ACC112 (cell line): Measurements from ENCODE around the gene EDA2R.

Experiments
- H2AFZ ChIP-seq: fragments of 200-600 bp; sonication (generic); one replicate; pipeline ENCODE4 v1.6.0; 2017; ENCODE audit warnings: antibody characterized with exemption, low read length; ENCODE audit not compliant: unreplicated experiment
- H3K27ac ChIP-seq: fragments of 200-600 bp; sonication (generic); 2 replicates; pipeline ENCODE4 v1.5.1; 2014; ENCODE audit warnings: low read depth, mild to moderate bottlenecking, antibody characterized with exemption, low read length, moderate library complexity
- H3K27me3 ChIP-seq: fragments of 200-600 bp; sonication (generic); 2 replicates; pipeline ENCODE4 v1.6.1; 2014; ENCODE audit warnings: mild to moderate bottlenecking, antibody characterized with exemption, low read length, moderate library complexity, mixed read lengths; ENCODE audit not compliant: insufficient read depth
- H3K36me3 ChIP-seq: fragments of 200-600 bp; sonication (generic); 2 replicates; pipeline ENCODE4 v1.6.1; 2016; ENCODE audit warnings: mild to moderate bottlenecking, antibody characterized with exemption, low read length, moderate library complexity, mixed read lengths; ENCODE audit not compliant: insufficient read depth
- H3K4me1 ChIP-seq: fragments of 200-600 bp; sonication (generic); one replicate; pipeline ENCODE4 v1.6.1; 2016; ENCODE audit warnings: low read length, mixed read lengths; ENCODE audit not compliant: insufficient read depth, unreplicated experiment, control insufficient read depth
- H3K4me3 ChIP-seq: fragments of 200-600 bp; sonication (generic); 2 replicates; pipeline ENCODE4 v1.5.1; 2014; ENCODE audit warnings: mild to moderate bottlenecking, low read depth, low read length
- H3K79me2 ChIP-seq: fragments of 200-600 bp; sonication (generic); one replicate; pipeline ENCODE4 v1.6.0; 2016; ENCODE audit warnings: low read length; ENCODE audit not compliant: control insufficient read depth, unreplicated experiment, insufficient read depth

EDA2R gene

DNA sequence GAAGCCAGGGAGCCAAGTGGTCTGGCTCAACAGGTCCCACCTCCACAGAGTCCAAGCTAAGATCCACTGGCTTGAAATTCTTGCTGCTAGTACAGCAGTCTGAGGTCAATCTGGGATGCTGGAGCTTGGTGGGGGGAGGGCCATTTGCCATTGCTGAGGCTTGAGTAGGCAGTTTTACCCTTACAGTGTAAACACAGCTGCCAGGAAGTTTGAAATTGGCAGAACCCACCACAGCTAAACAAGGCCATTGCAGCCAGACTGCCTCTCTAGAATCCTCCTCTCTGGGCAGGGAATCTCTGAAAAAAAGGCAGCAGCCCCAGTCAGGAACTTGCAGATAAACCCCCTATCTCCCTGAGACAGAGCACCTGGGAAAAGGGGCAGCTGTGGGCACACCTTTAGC is 84.9 kb downstream of the EDA2R start:
- no peak overlapping the region for H2AFZ ChIP-seq
- no peak overlapping the region for H3K4me3 ChIP-seq
- H3K27me3 ChIP-seq: no peaks in the 10 kb centered on the region
- H3K4me1 ChIP-seq: no peaks in the 10 kb centered on the region
- no peaks in the 10 kb centered on the region for H3K36me3 ChIP-seq
- no peaks in the 10 kb centered on the region for H3K79me2 ChIP-seq
- H3K27ac ChIP-seq: no peak overlapping the region

DNA sequence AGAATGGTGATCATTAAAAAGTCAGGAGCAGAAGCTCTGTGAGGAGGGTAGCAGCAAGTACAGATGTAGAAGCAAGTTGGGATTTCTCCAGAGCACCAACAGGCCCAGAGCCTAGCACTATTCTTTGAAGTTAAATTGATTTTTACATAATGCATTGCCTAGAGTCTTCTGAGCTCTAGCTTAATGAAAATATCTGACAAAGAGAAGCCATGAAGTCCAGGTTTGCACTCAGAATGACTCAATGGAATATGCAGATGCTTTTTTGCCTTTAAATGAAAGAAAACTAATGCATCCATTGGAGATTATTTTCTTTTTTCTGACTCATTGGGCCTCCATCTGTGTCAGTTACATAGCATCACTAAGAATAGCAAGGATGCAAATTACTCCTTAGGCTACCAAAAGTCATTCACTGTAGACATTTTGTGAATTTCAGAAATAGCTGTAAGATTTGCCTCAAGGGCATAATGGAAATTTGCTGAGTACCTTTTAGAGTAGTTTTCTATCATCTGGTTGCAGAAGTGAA is 91.0 kb downstream of the EDA2R start:
- no peak overlapping the region for H3K27ac ChIP-seq
- H3K27me3 ChIP-seq: no peaks in the 10 kb centered on the region
- no peaks in the 10 kb centered on the region for H3K79me2 ChIP-seq
- no peaks in the 10 kb centered on the region for H3K36me3 ChIP-seq
- no peak overlapping the region for H2AFZ ChIP-seq
- no peaks in the 10 kb centered on the region for H3K4me1 ChIP-seq
- H3K4me3 ChIP-seq: no peak overlapping the region
